ENCODE measurements around the gene HSD3B2.

HSD3B2 gene

DNA sequence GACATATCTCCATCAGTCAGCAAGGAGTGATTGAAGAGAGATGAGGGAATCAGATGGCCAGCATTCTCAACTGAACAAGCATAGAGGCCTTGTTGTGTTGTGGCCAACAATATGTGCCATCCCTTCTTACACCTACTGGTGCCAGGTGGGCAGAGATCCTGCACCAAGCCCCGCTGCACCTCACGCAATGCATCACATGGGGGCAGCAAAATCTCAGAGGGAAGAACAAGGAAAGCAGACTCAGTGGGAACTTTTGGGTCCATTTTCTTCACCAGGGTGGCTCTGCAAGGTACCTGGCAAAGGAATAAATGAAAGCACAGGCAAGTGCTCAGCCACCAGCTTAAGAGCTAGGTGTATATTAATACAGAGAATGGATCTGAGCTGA, 33.2 kb downstream of the HSD3B2 start:
- Mint-ChIP-seq H3K27ac (no peak overlapping the region), H3K4me1 (ENCODE audit: low read depth in 2 of 2) (no peaks in the 10 kb centered on the region), H3K4me3 (no peak overlapping the region), H3K36me3 (ENCODE audit: insufficient read depth) (no peaks in the 10 kb centered on the region), H3K9me3 (no peaks in the 10 kb centered on the region), H3K27me3 (peaks cover 0 to 28% of the 10 kb centered on the region in 2 donors)
- ATAC-seq (replicated peaks) (no peak), DNase-seq (no peak)

DNA sequence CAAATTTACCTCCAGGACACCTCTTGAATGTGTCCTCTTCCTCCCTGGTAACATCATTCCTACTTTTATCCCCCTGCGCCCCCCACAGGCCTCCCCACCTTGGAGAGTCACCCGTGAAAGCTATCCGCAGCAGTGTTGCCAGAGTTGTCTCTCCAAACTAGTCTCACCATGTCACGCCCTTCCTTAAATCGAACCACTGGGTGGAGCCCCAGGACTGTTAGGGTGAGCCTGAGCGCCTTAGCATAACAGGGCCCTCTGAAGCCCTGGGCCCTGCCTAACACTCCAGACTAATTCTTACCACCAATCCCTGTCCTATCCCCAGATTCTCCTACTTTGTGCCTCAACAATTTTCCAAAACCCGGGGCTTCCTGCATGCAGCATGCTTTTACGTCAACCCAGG, 35.0 kb downstream of the HSD3B2 start:
- no peaks in the 10 kb centered on the region for H3K36me3 Mint-ChIP-seq (ENCODE audit: insufficient read depth)
- no peak for DNase-seq
- H3K27me3 Mint-ChIP-seq: peaks cover 0 to 22% of the 10 kb centered on the region in 2 donors
- H3K9me3 Mint-ChIP-seq: peaks cover 0 to 2% of the 10 kb centered on the region in 2 donors
- no peak overlapping the region for H3K27ac Mint-ChIP-seq
- no peaks in the 10 kb centered on the region for H3K4me1 Mint-ChIP-seq (ENCODE audit: low read depth in 2 of 2)
- ATAC-seq (replicated peaks): no peak
- H3K4me3 Mint-ChIP-seq: no peak overlapping the region

DNA sequence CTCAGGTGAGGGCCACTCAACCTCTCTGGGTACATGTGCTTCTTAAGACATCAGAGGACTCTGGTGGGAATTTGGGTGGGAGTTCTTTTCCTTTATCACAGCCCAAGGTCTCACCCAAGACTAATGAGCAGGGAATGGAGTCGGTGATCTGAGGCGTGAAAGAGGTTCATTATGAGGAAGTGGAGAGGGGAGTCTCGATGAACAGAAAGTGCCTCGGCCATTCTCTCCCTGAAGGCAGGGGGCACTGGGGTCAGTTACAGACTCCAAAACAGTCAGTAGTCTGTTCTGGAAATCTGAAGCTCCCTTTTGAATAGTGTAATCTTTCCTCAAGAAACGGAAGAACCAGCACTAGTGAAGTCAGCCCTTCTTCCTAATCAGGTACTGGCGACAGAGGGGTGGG, 36.2 kb downstream of the HSD3B2 start:
- H3K27me3 Mint-ChIP-seq: peaks cover 0 to 19% of the 10 kb centered on the region in 2 donors
- ATAC-seq (replicated peaks) (no peak), DNase-seq (no peak)
- H3K4me1 Mint-ChIP-seq (ENCODE audit: low read depth in 2 of 2): no peaks in the 10 kb centered on the region
- H3K27ac Mint-ChIP-seq: no peak overlapping the region
- no peaks in the 10 kb centered on the region for H3K36me3 Mint-ChIP-seq (ENCODE audit: insufficient read depth)
- peaks cover 0 to 2% of the 10 kb centered on the region in 2 donors for H3K9me3 Mint-ChIP-seq
- no peak overlapping the region for H3K4me3 Mint-ChIP-seq

DNA sequence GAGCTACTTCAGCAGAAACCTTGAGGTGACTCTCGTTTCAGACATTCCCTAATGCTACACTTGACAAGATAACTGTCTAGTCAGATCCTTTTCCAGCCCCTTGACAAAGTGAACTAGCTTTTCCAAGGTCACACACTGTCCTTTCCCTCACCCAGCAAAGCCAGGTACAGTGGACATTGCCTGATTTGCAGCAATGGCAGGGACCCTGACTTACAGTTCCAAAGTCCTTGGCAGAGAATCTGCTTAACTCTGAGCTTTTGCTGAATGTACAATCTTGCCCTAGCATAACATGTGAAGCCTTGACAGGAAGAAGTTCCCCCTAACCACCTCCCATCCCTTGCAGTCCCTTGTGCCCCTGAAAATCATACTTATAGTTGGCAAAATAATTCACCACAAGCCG, 37.1 kb downstream of the HSD3B2 start:
- peaks cover 0 to 2% of the 10 kb centered on the region in 2 donors for H3K9me3 Mint-ChIP-seq
- H3K27ac Mint-ChIP-seq: no peak overlapping the region

DNA sequence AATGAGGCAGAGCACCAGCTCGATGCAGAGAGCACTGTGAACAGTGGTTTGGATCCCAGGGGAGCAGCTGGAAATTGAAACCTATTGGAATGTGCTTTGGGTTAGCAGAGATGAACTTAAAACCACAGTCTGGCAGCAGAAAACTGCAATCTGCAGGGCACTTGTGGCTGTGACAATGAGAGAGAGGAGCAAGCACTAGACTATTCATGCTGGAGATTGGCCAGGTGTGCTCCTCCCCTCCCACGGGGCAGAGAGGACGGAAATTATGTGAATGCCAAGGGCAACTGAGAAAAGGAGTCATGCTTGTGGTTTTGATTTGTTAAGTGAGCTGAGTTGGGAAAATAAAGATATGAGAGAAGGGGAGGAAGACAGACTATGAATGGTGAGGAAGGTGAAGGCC, 38.1 kb downstream of the HSD3B2 start:
- H3K9me3 Mint-ChIP-seq: peaks cover 0 to 2% of the 10 kb centered on the region in 2 donors
- DNase-seq (no peak), ATAC-seq (replicated peaks) (no peak)
- no peaks in the 10 kb centered on the region for H3K4me1 Mint-ChIP-seq (ENCODE audit: low read depth in 2 of 2)
- H3K27ac Mint-ChIP-seq: no peak overlapping the region
- peaks cover 0 to 19% of the 10 kb centered on the region in 2 donors for H3K27me3 Mint-ChIP-seq
- no peak overlapping the region for H3K4me3 Mint-ChIP-seq
- H3K36me3 Mint-ChIP-seq (ENCODE audit: insufficient read depth): no peaks in the 10 kb centered on the region

More for the DNA sequence above, 37.1 kb downstream of the HSD3B2 start:
- no peak overlapping the region for H3K4me3 Mint-ChIP-seq
- no peaks in the 10 kb centered on the region for H3K36me3 Mint-ChIP-seq (ENCODE audit: insufficient read depth)
- ATAC-seq (replicated peaks): no peak
- H3K4me1 Mint-ChIP-seq (ENCODE audit: low read depth in 2 of 2): no peaks in the 10 kb centered on the region
- H3K27me3 Mint-ChIP-seq: peaks cover 0 to 19% of the 10 kb centered on the region in 2 donors
- DNase-seq: no peak

DNA sequence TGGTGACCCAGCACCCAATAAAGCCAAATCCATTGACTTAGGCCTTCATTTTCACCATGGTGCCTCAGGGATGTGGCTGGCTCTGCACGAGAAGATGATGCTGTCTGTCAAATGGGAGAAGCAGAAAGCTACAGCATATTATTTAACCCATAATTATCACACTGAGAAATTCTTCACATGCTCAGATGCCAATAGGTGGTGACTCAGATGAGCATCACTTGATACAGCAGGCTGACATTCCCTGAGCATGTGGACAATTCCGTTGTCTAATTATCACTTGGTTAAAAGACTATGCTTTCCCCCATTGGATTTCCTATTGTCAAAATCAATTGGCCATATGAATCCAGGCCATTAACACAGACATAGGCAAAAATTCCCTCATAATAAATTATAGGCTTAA, 48.0 kb downstream of the HSD3B2 start:
- no peak for ATAC-seq (replicated peaks)
- Mint-ChIP-seq H3K36me3 (ENCODE audit: insufficient read depth) (no peaks in the 10 kb centered on the region), H3K4me1 (ENCODE audit: low read depth in 2 of 2) (no peaks in the 10 kb centered on the region)

DNA sequence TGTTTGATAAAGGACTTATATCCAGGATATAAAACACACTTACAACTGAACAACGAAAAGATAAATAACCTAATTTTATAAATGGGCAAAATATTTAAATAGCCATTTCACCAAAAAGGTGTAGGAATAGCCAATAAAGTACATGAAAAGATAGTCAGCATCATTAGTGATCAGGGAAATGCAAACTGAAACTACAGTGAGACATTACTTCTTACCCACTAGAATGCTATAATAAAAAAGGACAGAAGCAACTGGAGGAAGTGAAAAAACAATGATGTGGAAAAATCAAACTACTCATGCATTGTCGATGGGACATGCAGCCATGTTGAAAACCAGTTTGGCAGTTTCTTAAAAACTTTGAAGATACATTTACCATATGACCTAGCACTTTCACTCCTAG, 48.6 kb downstream of the HSD3B2 start:
- DNase-seq: no peak
- H3K36me3 Mint-ChIP-seq (ENCODE audit: insufficient read depth): no peaks in the 10 kb centered on the region
- no peak overlapping the region for H3K4me3 Mint-ChIP-seq
- peaks cover 0 to 6% of the 10 kb centered on the region in 2 donors for H3K27me3 Mint-ChIP-seq
- H3K9me3 Mint-ChIP-seq: peaks cover 0 to 1% of the 10 kb centered on the region in 2 donors
- ATAC-seq (replicated peaks): no peak
- H3K27ac Mint-ChIP-seq: no peak overlapping the region
- H3K4me1 Mint-ChIP-seq (ENCODE audit: low read depth in 2 of 2): no peaks in the 10 kb centered on the region

More for the DNA sequence above, 48.0 kb downstream of the HSD3B2 start:
- H3K27me3 Mint-ChIP-seq: peaks cover 0 to 6% of the 10 kb centered on the region in 2 donors
- H3K4me3 Mint-ChIP-seq: no peak overlapping the region
- no peak for DNase-seq
- H3K27ac Mint-ChIP-seq: no peak overlapping the region
- peaks cover 0 to 1% of the 10 kb centered on the region in 2 donors for H3K9me3 Mint-ChIP-seq

DNA sequence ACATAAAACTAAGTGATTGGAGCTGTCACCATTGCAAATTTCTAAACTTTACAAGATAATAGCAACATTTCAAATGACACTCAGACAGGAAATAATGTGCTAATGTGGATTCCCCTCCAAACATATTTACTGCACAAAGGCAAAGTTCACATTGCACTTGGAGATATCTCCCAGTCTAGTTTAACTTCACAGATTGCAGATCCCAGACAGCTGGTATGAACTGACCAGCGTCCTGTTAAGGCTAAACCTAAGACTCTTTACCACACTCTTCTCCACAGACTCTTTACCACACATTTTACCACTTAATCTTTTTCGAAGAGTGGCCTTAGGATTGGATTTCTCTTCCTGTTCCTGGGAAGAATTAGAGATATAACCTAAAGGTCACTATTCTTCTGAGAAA, 51.5 kb downstream of the HSD3B2 start:
- Mint-ChIP-seq H3K4me1 (ENCODE audit: low read depth in 2 of 2) (no peaks in the 10 kb centered on the region), H3K27me3 (peaks cover 11 to 14% of the 10 kb centered on the region in 2 donors), H3K36me3 (ENCODE audit: insufficient read depth) (no peaks in the 10 kb centered on the region), H3K27ac (no peak overlapping the region), H3K4me3 (no peak overlapping the region), H3K9me3 (peaks cover 0 to 3% of the 10 kb centered on the region in 2 donors)
- DNase-seq: no peak
- no peak for ATAC-seq (replicated peaks)

DNA sequence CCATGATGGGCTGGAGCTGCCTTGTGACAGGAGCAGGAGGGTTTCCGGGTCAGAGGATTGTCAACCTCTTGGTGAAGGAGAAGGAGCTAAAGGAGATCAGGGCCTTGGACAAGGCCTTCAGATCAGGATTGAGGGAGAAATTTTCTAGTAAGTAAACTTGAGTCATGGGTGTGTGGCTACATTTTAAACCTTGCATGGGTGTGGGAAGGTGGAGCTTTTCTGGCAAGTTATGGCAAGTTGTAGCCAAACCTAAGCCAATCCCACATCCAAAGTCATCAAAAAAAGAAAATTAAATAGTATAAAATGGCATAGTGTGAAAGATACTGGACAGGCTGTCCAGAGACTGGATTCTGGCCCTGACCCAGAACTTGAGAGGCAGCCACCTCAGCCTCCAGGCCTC, 52.3 kb downstream of the HSD3B2 start:
- H3K27me3 Mint-ChIP-seq: peaks cover 11 to 18% of the 10 kb centered on the region in 2 donors
- H3K9me3 Mint-ChIP-seq: peaks cover 0 to 3% of the 10 kb centered on the region in 2 donors
- H3K36me3 Mint-ChIP-seq (ENCODE audit: insufficient read depth): no peaks in the 10 kb centered on the region
- no peak overlapping the region for H3K27ac Mint-ChIP-seq
- ATAC-seq (replicated peaks): no peak
- H3K4me1 Mint-ChIP-seq (ENCODE audit: low read depth in 2 of 2): no peaks in the 10 kb centered on the region
- DNase-seq: no peak
- no peak overlapping the region for H3K4me3 Mint-ChIP-seq

DNA sequence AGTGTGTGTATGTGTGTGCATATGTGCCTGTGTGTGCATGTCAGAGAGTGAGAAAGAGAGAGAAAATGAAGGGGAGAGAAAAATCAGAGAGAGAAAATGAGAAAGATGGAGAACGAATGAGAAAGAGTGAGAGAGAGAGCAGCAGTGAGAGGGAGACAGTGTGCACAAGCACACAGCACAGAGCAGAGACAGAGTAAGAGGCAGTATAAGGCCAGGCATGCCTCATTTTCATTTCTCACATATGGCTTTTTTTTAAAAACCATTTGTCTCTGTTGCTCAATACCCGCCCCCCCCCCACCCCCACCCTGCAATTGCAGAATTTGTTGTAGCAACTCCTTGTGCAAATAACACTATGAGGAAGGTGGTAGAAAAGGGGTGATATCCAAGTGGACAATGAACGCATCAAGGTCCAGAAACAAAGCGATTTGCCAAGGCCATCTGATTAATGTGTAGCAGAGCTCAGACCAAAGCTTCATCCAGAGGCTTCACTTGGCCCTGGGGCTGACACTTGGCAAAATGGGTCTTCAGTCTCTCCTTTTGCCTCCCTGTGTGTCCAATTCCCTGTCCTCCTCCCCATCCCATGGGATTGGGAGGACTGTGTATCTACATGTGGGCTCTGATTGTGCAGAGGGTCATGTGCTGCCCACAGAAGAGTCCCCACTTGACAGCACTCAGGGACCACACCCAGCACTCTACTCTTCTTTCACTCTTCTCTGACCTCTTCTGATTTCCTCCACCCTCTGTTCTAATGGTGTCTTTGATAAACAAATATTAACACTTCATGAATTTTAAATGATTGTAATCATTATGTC, 53.1 kb downstream of the HSD3B2 start:
- Mint-ChIP-seq H3K9me3 (peaks cover 0 to 3% of the 10 kb centered on the region in 2 donors), H3K4me3 (no peak overlapping the region), H3K27ac (no peak overlapping the region), H3K4me1 (ENCODE audit: low read depth in 2 of 2) (no peaks in the 10 kb centered on the region), H3K36me3 (ENCODE audit: insufficient read depth) (no peaks in the 10 kb centered on the region), H3K27me3 (peaks cover 11 to 20% of the 10 kb centered on the region in 2 donors)
- no peak for DNase-seq
- ATAC-seq (replicated peaks): no peak

DNA sequence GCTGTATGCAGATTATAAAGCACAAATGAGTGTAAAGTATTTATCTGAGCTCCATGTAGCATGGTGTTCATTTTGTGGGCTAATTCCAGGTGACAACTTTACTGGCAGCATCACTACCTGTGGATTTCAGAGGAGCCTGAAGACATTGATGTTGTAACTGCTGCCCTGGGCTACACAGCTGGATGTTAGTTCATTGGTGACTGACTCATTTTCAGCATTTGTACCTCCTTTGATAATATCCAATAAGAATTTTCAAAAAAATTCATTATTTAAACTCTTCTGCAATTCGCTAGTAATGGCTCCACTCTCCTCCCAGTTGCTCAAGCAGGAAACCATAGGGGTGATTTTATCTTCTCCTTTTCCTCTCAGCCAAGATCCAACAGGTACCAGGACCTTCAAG, 54.8 kb downstream of the HSD3B2 start:
- no peak for DNase-seq
- ATAC-seq (replicated peaks): no peak
- Mint-ChIP-seq H3K9me3 (peaks cover 0 to 3% of the 10 kb centered on the region in 2 donors), H3K4me3 (no peak overlapping the region), H3K27me3 (peaks cover 11 to 20% of the 10 kb centered on the region in 2 donors), H3K4me1 (ENCODE audit: low read depth in 2 of 2) (no peaks in the 10 kb centered on the region), H3K27ac (no peak overlapping the region), H3K36me3 (ENCODE audit: insufficient read depth) (no peaks in the 10 kb centered on the region)

DNA sequence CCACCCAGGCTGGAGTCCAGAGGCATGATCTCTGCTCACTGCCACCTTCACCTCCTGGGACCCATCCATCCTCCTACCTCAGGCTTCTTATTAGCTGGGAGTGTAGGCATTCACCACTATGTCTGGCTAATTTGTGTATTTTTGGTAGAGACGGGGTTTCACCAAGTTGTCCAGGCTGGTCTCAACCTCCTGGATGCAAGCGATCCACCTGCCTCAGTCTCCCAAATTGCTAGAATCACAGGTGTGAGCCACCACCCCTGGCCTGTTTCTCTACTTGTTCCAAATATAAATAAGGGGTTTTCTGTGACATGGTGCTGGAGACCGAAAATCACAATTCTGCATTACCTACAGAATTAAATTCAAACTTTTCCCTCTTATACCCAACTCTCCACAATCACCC, 55.4 kb downstream of the HSD3B2 start:
- Mint-ChIP-seq H3K9me3 (peaks cover 0 to 2% of the 10 kb centered on the region in 2 donors), H3K4me1 (ENCODE audit: low read depth in 2 of 2) (no peaks in the 10 kb centered on the region), H3K27ac (no peak overlapping the region)

DNA sequence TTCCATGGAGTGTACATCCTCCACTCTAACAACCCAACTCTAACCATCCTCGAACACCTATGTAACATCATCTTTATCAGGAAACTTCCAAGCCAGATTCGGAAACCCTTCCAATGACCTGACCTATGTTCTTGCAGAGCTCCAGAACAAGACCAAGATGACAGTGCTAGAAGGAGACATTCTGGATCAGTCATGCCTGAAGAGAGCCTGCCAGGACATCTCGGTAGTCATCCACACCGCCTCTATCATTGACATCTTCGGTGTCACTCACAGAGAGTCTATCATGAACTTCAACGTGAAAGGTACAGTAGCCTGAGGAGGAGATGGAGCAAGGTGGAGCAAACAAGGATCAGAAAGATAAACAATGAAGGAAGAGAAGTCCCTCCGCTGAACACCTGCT, 56.0 kb downstream of the HSD3B2 start:
- Mint-ChIP-seq H3K9me3 (peaks cover 0 to 2% of the 10 kb centered on the region in 2 donors), H3K27ac (no peak overlapping the region), H3K27me3 (peaks cover 18 to 20% of the 10 kb centered on the region in 2 donors), H3K36me3 (ENCODE audit: insufficient read depth) (no peaks in the 10 kb centered on the region), H3K4me1 (ENCODE audit: low read depth in 2 of 2) (no peaks in the 10 kb centered on the region), H3K4me3 (no peak overlapping the region)
- DNase-seq (no peak), ATAC-seq (replicated peaks) (no peak)

More for the DNA sequence above, 55.4 kb downstream of the HSD3B2 start:
- Mint-ChIP-seq H3K27me3 (peaks cover 12 to 20% of the 10 kb centered on the region in 2 donors), H3K36me3 (ENCODE audit: insufficient read depth) (no peaks in the 10 kb centered on the region), H3K4me3 (no peak overlapping the region)
- ATAC-seq (replicated peaks): no peak
- DNase-seq: no peak

DNA sequence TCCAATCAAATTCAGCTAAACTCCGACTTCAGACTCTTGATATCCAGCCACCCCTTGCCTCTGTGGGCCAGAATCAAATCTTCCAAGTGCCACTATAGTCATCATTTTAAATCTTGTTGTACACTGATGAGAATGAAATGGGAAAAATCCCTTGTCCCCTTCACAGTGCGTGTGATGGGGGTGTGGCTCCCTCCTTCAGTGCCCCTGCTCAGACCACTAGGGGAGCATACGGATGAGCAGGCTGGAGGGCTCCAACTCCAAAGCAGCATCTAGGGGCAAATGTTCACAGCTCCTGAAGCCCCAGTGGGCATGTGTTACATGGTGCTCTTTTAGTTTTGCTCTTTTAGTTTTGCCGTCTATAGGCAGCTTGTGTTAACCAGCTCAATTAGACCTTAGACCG, 56.6 kb downstream of the HSD3B2 start:
- no peaks in the 10 kb centered on the region for H3K4me1 Mint-ChIP-seq (ENCODE audit: low read depth in 2 of 2)
- H3K27me3 Mint-ChIP-seq: peaks cover 19 to 20% of the 10 kb centered on the region in 2 donors
- no peak overlapping the region for H3K4me3 Mint-ChIP-seq
- DNase-seq (no peak), ATAC-seq (replicated peaks) (no peak)
- no peaks in the 10 kb centered on the region for H3K36me3 Mint-ChIP-seq (ENCODE audit: insufficient read depth)
- no peak overlapping the region for H3K27ac Mint-ChIP-seq
- H3K9me3 Mint-ChIP-seq: peaks cover 0 to 2% of the 10 kb centered on the region in 2 donors

All from effector memory CD8-positive, alpha-beta T cell (primary cell).